Stimulated activated CD4-positive, alpha-beta T cell treated with anti-CD3 and anti-CD28 coated beads, Interleukin-2, amount 100 ng/mL, for 48 hours (primary cell): ENCODE results near the gene PCDHGA6.
A peak's percentile ranks its signal among the peaks of the same experiment; 100 is the strongest.
"Not testable (repeated sequence)": the region's sequence is repeated elsewhere in the genome, so short reads cannot be mapped to it uniquely, and the experiment has no call there.

Source experiments
- DNase-seq, 2 donors: peaks; one replicate each; pipeline ENCODE4 v3.0.0-alpha.2; 2020

PCDHGA6 gene

DNA sequence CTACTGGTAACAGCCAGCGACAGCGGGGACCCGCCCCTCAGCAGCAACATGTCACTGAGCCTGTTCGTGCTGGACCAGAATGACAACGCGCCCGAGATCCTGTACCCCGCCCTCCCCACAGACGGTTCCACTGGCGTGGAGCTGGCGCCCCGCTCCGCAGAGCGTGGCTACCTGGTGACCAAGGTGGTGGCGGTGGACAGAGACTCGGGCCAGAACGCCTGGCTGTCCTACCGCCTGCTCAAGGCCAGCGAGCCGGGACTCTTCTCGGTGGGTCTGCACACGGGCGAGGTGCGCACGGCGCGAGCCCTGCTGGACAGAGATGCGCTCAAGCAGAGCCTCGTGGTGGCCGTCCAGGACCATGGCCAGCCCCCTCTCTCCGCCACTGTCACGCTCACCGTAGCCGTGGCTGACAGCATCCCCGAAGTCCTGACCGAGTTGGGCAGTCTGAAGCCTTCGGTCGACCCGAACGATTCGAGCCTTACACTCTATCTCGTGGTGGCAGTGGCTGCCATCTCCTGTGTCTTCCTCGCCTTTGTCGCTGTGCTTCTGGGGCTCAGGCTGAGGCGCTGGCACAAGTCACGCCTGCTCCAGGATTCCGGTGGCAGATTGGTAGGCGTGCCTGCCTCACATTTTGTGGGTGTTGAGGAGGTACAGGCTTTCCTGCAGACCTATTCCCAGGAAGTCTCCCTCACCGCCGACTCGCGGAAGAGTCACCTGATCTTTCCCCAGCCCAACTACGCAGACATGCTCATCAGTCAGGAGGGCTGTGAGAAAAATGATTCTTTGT is 20.9 kb downstream of the PCDHGA6 start:
- DNase-seq, result not testable (repeated sequence)

DNA sequence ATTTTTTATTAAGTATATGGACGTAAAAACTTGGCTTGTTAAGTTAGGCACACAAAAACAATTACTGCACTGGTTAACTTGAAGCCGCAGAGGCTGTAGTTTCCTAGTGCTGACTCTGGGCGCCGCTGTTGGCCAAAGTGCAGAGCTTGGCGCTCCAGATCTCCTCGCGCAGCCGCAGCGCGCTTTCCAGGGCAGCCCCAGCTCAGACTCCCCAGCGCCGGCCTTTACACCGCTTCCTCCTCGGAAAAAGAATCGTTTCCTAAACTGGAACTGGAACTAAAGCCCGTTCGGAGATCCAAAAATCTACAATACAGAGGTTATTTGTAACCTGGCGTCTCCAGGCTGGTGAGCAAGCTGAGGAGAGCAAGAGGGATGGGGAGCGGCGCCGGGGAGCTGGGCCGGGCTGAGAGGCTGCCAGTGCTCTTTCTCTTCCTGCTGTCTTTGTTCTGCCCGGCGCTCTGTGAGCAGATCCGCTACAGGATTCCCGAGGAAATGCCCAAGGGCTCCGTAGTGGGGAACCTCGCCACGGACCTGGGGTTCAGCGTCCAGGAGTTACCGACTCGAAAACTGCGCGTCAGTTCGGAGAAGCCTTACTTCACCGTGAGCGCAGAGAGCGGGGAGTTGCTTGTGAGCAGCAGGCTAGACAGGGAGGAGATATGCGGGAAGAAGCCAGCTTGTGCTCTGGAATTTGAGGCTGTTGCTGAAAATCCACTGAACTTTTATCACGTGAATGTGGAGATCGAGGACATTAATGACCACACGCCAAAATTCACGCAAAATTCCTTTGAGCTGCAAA is 24.3 kb downstream of the PCDHGA6 start, which contains the start of gene PCDHGB5:
Gene PCDHGB5 (plus strand): TSS at position 192 of the 796 bp plus-strand sequence. CDS start 181 bp downstream, at position 373.
- DNase-seq, result peak in 1 of 2 donors; percentile 37

DNA sequence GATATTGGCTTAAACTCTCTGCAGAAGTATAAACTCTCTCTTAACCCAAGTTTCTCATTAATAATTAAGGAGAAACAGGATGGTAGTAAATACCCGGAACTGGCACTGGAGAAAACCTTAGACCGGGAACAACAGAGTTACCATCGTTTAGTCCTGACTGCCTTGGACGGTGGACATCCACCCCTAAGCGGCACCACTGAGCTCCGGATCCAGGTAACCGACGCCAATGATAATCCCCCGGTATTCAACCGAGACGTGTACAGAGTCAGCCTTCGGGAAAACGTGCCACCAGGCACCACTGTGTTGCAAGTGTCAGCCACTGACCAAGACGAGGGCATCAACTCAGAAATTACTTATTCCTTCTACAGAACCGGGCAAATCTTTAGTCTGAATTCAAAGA is 24.9 kb downstream of the PCDHGA6 start:
- DNase-seq, result no peak

DNA sequence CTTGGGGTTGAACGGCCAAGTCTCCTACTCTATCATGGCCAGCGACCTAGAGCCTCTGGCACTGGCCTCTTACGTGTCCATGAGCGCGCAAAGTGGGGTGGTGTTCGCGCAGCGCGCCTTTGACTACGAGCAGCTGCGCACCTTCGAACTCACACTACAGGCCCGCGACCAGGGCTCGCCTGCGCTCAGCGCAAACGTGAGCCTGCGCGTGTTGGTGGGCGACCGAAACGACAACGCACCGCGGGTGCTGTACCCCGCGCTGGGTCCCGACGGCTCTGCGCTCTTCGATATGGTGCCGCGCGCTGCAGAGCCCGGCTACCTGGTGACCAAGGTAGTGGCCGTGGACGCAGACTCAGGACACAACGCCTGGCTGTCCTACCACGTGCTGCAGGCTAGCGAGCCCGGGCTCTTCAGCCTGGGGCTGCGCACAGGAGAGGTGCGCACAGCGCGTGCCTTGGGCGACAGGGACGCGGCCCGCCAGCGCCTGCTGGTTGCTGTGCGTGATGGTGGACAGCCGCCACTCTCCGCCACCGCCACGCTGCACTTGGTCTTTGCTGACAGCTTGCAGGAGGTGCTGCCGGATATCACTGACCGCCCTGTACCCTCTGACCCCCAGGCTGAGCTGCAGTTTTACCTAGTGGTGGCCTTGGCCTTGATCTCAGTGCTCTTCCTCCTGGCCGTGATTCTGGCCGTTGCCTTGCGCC is 26.0 kb downstream of the PCDHGA6 start:
- DNase-seq, result no peak

DNA sequence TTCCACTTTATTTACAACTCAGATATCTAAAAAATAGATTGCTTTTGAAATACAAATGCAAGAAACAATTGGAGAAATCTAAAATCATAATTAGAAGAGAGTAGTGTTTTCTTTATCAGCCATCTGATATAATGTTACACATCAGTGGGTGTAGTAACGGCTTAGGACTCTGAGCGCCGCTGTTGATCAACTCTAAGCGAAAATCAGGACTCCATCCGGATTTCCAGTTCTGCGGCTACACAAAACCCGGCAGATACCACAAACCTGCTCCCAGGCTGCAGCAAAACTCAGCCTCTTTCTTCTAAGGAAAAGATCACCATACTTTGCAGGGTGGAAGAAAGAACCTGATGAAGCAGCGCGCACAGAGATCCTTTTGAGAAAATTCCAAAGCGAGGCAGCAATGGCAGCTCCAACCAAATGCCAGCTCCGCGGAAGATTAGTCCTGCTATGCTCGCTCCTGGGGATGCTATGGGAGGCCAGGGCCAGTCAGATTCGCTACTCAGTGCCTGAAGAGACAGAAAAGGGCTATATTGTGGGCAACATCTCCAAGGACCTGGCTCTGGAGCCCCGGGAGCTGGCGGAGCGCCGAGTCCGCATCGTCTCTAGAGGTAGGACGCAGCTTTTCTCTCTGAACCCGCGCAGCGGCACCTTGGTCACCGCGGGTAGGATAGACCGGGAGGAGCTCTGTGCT is 29.0 kb downstream of the PCDHGA6 start, which contains the start of gene PCDHGA9:
Gene PCDHGA9 (plus strand): TSS at position 226 of the 691 bp plus-strand sequence. CDS start 175 bp downstream, at position 401.
- no peak for DNase-seq

DNA sequence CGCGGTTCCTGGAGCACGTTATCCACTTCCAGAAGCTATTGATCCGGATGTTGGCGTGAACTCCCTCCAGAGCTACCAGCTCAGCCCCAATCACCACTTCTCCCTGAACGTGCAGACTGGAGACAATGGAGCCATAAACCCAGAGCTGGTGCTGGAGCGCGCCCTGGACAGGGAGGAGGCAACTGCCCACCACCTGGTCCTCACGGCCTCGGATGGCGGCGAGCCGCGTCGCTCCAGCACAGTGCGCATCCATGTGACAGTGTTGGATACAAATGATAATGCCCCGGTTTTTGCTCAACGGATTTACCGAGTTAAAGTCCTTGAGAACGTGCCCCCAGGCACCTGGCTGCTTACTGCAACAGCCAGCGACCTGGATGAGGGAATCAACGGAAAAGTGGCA is 29.7 kb downstream of the PCDHGA6 start:
- no peak for DNase-seq

DNA sequence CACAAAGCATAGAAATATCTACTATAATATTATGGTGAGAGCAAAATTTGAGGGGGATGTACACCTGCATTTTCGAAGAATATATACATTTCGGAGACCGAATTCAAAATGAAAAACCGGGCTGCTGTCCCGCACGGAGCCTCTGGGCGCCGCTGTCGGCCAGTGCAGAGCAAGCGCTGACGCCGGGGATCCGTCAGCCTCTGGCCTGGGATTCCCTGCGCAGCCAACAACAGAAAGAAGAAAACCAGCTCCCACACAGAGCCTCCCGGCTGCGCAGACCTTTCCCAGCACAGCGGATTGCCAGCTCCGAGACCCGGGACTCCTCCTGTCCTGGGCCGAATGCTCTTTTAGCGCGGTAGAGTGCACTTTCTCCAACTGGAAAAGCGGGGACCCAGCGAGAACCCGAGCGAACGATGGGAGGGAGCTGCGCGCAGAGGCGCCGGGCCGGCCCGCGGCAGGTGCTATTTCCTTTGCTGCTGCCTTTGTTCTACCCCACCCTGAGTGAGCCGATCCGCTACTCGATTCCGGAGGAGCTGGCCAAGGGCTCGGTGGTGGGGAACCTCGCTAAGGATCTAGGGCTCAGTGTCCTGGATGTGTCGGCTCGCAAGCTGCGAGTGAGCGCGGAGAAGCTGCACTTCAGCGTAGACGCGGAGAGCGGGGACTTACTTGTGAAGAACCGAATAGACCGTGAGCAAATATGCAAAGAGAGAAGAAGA is 34.3 kb downstream of the PCDHGA6 start, which contains the start of gene PCDHGB6:
Gene PCDHGB6 (plus strand): TSS at position 232 of the 716 bp plus-strand sequence. CDS start 182 bp downstream, at position 414.
- not testable (repeated sequence) for DNase-seq

DNA sequence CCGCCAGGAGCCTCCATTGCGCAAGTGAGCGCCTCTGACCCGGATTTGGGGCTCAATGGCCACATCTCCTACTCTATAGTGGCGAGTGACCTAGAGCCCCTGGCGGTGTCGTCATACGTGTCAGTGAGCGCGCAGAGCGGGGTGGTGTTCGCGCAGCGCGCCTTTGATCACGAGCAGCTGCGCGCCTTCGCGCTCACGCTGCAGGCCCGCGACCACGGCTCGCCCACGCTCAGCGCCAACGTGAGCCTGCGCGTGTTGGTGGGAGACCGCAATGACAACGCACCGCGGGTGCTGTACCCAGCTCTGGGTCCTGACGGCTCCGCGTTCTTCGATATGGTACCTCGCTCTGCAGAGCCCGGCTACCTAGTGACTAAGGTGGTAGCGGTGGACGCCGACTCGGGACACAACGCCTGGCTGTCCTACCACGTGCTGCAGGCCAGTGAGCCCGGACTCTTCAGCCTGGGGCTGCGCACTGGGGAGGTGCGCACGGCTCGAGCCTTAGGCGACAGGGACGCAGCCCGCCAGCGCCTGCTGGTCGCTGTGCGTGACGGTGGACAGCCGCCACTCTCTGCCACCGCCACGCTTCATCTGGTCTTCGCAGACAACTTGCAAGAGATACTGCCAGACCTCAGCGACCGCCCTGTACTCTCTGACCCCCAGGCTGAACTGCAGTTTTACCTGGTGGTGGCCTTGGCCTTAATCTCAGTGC is 36.1 kb downstream of the PCDHGA6 start:
- no peak for DNase-seq

DNA sequence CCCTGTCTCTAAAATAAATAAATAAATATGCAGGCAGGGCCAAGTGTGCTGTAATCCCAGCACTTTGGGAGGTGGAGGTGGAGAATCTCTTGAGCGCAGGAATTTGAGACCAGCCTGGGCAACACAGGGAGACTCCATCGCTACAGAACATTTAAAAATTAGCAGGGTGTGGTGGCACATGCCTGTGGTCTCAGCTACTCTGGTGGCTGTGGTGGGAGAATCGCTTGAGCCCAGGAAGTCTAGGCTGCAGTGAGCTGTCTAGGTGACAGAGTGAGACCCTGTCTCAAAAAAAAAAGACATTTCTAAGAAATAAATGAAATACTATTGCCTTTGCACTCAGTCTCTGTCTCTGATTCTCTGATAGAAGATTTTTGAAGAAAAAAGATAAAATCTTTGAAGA is 37.9 kb downstream of the PCDHGA6 start:
- DNase-seq, result no peak

DNA sequence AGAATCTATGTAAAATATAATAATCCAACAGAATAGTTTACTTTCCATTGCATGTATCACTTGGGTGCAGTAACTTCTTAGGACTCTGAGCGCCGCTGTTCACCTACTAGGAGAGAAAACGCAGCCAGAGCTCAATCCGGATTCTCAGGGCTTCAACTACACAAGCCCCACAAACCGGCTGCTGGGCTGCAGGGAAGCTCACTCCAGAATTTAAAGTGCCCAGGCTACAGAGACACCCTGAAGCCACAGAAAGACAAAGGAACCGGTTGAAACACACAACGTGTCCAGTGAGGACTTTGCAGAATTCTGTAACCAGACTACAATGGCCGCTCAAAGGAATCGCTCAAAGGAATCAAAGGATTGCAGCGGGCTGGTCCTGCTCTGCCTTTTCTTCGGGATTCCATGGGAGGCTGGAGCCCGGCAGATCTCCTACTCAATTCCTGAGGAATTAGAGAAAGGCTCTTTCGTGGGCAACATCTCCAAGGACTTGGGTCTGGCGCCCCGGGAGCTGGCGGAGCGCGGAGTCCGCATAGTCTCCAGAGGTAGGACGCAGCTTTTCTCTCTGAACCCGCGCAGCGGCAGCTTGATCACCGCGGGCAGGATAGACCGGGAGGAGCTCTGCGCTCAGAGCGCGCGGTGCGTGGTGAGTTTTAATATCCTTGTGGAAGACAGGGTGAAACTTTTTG is 39.3 kb downstream of the PCDHGA6 start, which contains the start of gene PCDHGA10:
Gene PCDHGA10 (plus strand): TSS at position 134 of the 686 bp plus-strand sequence. CDS start 189 bp downstream, at position 323.
- peak; percentile 39 to 41 for DNase-seq

DNA sequence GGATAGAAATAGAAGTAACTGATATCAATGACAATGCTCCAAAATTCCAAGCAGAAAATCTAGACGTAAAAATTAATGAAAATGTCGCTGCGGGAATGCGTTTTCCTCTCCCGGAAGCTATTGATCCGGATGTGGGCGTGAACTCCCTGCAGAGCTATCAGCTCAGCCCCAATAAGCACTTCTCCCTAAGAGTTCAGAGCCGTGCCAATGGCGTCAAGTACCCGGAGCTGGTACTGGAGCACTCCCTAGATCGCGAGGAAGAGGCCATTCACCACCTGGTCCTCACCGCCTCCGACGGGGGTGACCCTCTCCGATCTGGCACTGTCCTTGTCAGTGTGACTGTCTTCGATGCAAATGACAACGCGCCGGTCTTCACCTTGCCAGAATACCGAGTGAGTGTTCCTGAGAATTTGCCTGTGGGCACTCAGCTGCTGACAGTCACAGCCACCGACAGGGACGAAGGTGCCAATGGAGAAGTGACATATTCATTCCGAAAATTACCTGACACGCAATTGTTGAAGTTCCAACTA is 39.9 kb downstream of the PCDHGA6 start:
- no peak for DNase-seq

DNA sequence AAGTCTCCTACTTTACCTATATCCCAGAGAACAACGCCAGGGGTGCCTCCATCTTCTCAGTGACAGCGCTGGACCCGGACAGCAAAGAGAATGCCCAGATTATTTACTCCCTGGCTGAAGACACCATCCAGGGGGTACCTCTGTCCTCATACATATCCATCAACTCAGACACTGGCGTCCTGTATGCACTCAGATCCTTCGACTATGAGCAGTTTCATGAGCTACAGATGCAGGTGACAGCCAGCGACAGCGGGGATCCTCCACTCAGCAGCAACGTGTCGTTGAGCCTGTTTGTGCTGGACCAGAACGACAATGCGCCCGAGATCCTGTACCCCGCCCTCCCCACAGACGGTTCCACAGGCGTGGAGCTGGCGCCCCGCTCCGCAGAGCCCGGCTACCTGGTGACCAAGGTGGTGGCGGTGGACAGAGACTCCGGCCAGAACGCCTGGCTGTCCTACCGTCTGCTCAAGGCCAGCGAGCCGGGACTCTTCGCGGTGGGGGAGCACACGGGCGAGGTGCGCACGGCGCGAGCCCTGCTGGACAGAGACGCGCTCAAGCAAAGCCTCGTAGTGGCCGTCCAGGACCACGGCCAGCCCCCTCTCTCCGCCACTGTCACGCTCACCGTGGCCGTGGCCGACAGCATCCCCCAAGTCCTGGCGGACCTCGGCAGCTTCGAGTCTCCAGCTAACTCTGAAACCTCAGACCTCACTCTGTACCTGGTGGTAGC is 41.0 kb downstream of the PCDHGA6 start:
- not testable (repeated sequence) for DNase-seq

DNA sequence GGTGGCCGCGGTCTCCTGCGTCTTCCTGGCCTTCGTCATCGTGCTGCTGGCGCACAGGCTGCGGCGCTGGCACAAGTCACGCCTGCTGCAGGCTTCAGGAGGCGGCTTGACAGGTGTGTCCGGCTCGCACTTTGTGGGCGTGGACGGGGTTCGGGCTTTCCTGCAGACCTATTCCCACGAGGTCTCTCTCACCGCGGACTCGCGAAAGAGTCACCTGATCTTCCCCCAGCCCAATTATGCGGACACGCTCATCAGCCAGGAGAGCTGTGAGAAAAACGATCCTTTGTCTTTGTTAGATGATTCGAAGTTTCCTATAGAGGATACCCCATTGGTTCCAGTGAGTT is 41.6 kb downstream of the PCDHGA6 start:
- not testable (repeated sequence) for DNase-seq

DNA sequence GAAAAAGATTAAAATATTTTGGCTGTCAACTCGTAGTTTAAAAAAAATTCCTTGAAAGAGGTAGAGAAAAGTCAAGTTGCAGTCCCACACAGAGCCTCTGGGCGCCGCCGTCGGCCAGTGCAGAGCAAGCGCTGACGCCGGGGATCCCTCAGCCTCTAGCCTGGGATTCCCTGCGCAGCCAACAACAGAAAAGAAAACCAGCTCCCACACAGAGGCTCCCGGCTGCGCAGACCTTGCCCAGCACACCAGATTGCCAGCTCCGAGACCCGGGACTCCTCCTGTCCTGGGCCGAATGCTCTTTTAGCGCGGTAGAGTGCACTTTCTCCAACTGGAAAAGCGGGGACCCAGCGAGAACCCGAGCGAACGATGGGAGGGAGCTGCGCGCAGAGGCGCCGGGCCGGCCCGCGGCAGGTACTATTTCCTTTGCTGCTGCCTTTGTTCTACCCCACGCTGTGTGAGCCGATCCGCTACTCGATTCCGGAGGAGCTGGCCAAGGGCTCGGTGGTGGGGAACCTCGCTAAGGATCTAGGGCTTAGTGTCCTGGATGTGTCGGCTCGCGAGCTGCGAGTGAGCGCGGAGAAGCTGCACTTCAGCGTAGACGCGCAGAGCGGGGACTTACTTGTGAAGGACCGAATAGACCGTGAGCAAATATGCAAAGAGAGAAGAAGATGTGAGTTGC is 43.9 kb downstream of the PCDHGA6 start, which contains the start of gene PCDHGB7:
Gene PCDHGB7 (plus strand): TSS at position 184 of the 679 bp plus-strand sequence. CDS start 183 bp downstream, at position 367.
- peak; percentile 49 to 50 for DNase-seq

DNA sequence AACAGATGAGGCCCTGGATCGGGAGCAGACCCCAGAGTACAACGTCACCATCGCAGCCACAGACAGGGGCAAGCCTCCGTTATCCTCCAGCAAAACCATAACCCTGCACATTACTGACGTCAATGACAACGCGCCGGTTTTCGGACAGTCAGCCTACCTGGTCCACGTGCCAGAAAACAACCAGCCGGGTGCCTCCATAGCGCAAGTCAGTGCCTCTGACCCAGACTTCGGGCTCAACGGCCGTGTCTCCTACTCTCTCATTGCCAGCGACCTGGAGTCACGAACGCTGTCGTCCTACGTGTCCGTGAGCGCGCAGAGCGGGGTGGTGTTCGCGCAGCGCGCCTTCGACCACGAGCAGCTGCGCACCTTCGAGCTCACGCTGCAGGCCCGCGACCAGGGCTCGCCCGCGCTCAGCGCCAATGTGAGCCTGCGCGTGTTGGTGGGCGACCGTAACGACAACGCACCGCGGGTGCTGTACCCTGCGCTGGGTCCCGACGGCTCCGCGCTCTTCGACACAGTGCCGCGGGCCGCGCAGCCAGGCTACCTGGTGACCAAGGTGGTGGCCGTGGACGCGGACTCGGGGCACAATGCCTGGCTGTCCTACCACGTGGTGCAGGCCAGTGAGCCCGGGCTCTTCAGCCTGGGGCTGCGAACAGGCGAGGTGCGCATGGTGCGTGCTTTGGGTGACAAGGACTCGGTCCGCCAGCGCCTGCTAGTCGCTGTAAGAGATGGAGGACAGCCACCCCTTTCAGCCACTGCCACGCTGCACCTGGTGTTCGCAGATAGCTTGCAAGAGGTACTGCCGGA is 45.6 kb downstream of the PCDHGA6 start:
- no peak for DNase-seq

DNA sequence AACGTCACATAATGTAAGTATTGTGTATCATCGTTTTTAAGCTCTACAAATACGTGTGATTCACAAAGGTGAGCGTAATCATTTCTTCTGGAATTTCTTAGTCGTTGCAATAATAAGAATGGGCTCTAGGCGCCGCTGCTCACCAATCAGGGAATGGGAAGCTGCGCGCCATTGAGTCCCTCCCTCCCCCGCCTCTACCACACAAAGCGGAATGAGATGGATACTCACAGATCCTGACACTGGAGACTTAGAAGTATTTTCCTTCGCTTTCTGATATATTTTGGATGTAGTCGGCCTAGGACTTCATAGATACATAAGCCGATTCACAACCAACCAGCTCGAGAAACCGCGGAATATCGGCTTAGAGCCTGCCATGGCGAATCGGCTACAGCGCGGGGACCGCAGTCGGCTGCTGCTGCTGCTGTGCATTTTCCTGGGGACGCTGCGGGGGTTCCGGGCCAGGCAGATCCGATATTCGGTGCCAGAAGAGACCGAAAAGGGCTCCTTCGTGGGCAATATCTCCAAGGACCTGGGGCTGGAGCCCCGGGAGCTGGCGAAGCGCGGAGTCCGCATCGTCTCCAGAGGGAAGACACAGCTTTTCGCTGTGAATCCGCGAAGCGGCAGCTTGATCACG is 47.3 kb downstream of the PCDHGA6 start, which contains the start of gene PCDHGA11:
Gene PCDHGA11 (plus strand): TSS at position 197 of the 634 bp plus-strand sequence. CDS start 177 bp downstream, at position 374.
- peak; percentile 50 to 54 for DNase-seq

DNA sequence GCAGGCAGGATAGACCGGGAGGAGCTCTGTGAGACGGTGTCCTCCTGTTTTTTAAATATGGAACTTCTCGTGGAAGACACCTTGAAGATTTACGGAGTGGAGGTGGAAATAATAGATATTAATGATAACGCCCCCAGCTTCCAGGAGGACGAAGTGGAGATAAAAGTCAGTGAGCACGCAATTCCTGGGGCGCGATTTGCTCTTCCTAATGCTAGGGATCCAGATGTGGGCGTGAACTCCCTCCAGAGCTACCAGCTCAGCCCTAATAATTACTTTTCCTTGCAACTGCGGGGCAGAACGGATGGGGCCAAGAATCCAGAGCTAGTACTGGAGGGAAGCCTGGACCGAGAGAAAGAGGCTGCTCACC is 47.8 kb downstream of the PCDHGA6 start:
- no peak for DNase-seq
